ENCODE data around the gene CAPN12.
A peak's percentile ranks its signal among the peaks of the same experiment; 100 is the strongest.
"Not testable (repeated sequence)": the region's sequence is repeated elsewhere in the genome, so short reads cannot be mapped to it uniquely, and the experiment has no call there.

Gene CAPN12

GRCh38 chr19:38744298-38744681 is at the start of gene CAPN12:
TSS of gene CAPN12 (minus strand) at chr19:38744474. CDS start at chr19:38744165, 309 bp downstream.
- no peak for FAIRE-seq

GRCh38 chr19:38793671-38794070 is 49.4 kb upstream of the CAPN12 start:
- FAIRE-seq = no peak

GRCh38 chr19:38793177-38793576 is 48.9 kb upstream of the CAPN12 start:
- no peak for FAIRE-seq

- no peak for FAIRE-seq
These were observed 48.2 kb upstream of the CAPN12 start for GRCh38 chr19:38792250-38793111.

- FAIRE-seq = not testable (repeated sequence)
These were observed 47.3 kb upstream of the CAPN12 start for GRCh38 chr19:38791451-38792064.

- not testable (repeated sequence) for FAIRE-seq
These were observed 46.5 kb upstream of the CAPN12 start for GRCh38 chr19:38790507-38791403.

- no peak for FAIRE-seq
These were observed 44.4 kb upstream of the CAPN12 start, which contains the start of gene LGALS7B for GRCh38 chr19:38788478-38789243. TSS of gene LGALS7B (plus strand) at chr19:38789200. CDS start at chr19:38789227, 27 bp downstream.

GRCh38 chr19:38786572-38787265 is 42.4 kb upstream of the CAPN12 start:
- no peak for FAIRE-seq

- not testable (repeated sequence) for FAIRE-seq
These were observed 41.8 kb upstream of the CAPN12 start for GRCh38 chr19:38786061-38786460.

GRCh38 chr19:38785187-38785699 is 41.0 kb upstream of the CAPN12 start:
- no peak for FAIRE-seq

- FAIRE-seq = no peak
These were observed 40.0 kb upstream of the CAPN12 start for GRCh38 chr19:38784224-38784623.

- not testable (repeated sequence) for FAIRE-seq
These were observed 37.9 kb upstream of the CAPN12 start for GRCh38 chr19:38782212-38782611.

GRCh38 chr19:38781058-38781457 is 36.8 kb upstream of the CAPN12 start:
- no peak for FAIRE-seq

- no peak for FAIRE-seq
These were observed 36.2 kb upstream of the CAPN12 start for GRCh38 chr19:38780443-38780842.

- no peak for FAIRE-seq
These were observed 34.5 kb upstream of the CAPN12 start for GRCh38 chr19:38778733-38779132.

- FAIRE-seq = no peak
These were observed 30.1 kb upstream of the CAPN12 start for GRCh38 chr19:38774181-38774950.

- no peak for FAIRE-seq
These were observed 29.3 kb upstream of the CAPN12 start, which contains the start of gene LGALS7 for GRCh38 chr19:38773469-38774177. TSS of gene LGALS7 (minus strand) at chr19:38773517. CDS start at chr19:38773492, 25 bp downstream.

GRCh38 chr19:38771569-38771968 is 27.3 kb upstream of the CAPN12 start:
- FAIRE-seq = not testable (repeated sequence)

GRCh38 chr19:38770949-38771275 is 26.6 kb upstream of the CAPN12 start:
- peak; percentile 86 for FAIRE-seq

Data from islet of Langerhans (tissue), 1 donor.